ENCODE data around the gene YEATS4. TPM values are rescaled to one million over a fixed set of nuclear protein-coding genes. Genes with fewer than 3 reads are reported as not detected.

The YEATS4 gene
- total RNA-seq, 4 donors from 2014 or later = 9.6 to 48.7 (median 16.6) TPM

- Histone ChIP-seq H3K36me3 (peaks cover 0 to 12% of the 10 kb centered on the region in 2 donors), H3K27me3 (no peaks in the 10 kb centered on the region), H3K4me3 (no peak overlapping the region), H3K27ac (no peak overlapping the region), H3K4me1 (no peaks in the 10 kb centered on the region), H3K9me3 (no peaks in the 10 kb centered on the region)
- ATAC-seq = no peak
- no peak for TF ChIP-seq POLR2A (IDR thresholded peaks at IDR 0.05)
- TF ChIP-seq EP300 (IDR thresholded peaks at IDR 0.05) = no peak
- no peak for TF ChIP-seq CTCF (IDR thresholded peaks at IDR 0.05)
- TF ChIP-seq POLR2AphosphoS5 (IDR thresholded peaks at IDR 0.05) = no peak
- 63 to 65% methylated on average over 1 of the region's 1 CpG for WGBS, 2 donors (ENCODE audit: low coverage in 1 of 2)
Observed at GRCh38 chr12:69396041-69396440, 36.5 kb downstream of the YEATS4 start.

GRCh38 chr12:69396963-69397362 lies 37.4 kb downstream of the YEATS4 start:
- Histone ChIP-seq H3K27me3 (no peaks in the 10 kb centered on the region), H3K27ac (no peak overlapping the region), H3K36me3 (peaks cover 0 to 4% of the 10 kb centered on the region in 2 donors), H3K4me3 (no peak overlapping the region), H3K4me1 (no peaks in the 10 kb centered on the region), H3K9me3 (no peaks in the 10 kb centered on the region)
- TF ChIP-seq POLR2A (IDR thresholded peaks at IDR 0.05) = no peak
- no peak for TF ChIP-seq CTCF (IDR thresholded peaks at IDR 0.05)
- TF ChIP-seq EP300 (IDR thresholded peaks at IDR 0.05) = no peak
- TF ChIP-seq POLR2AphosphoS5 (IDR thresholded peaks at IDR 0.05) = no peak
- 88 to 97% methylated on average over 3 of the region's 3 CpGs for WGBS, 2 donors (ENCODE audit: low coverage in 1 of 2)
- ATAC-seq = no peak

- Histone ChIP-seq H3K36me3 (peaks cover 0 to 4% of the 10 kb centered on the region in 2 donors), H3K9me3 (no peaks in the 10 kb centered on the region), H3K4me3 (no peak overlapping the region), H3K4me1 (no peaks in the 10 kb centered on the region), H3K27me3 (no peaks in the 10 kb centered on the region), H3K27ac (no peak overlapping the region)
- no peak for TF ChIP-seq POLR2A (IDR thresholded peaks at IDR 0.05)
- TF ChIP-seq POLR2AphosphoS5 (IDR thresholded peaks at IDR 0.05) = no peak
- TF ChIP-seq CTCF (IDR thresholded peaks at IDR 0.05) = no peak
- TF ChIP-seq EP300 (IDR thresholded peaks at IDR 0.05) = no peak
- no peak for ATAC-seq
- 76 to 81% methylated on average over 3 of the region's 3 CpGs for WGBS, 2 donors (ENCODE audit: low coverage in 1 of 2)
Observed at GRCh38 chr12:69397978-69398377, 38.4 kb downstream of the YEATS4 start.

GRCh38 chr12:69401940-69402339 lies 42.4 kb downstream of the YEATS4 start:
- 54 to 86% methylated on average over 1 to 4 of the region's 4 CpGs for WGBS, 2 donors (ENCODE audit: low coverage in 1 of 2)
- no peak overlapping the region for H3K4me3 ChIP-seq
- H3K9me3 ChIP-seq = no peaks in the 10 kb centered on the region
- TF ChIP-seq POLR2A (IDR thresholded peaks at IDR 0.05) (no peak), EP300 (IDR thresholded peaks at IDR 0.05) (no peak), CTCF (IDR thresholded peaks at IDR 0.05) (no peak), POLR2AphosphoS5 (IDR thresholded peaks at IDR 0.05) (no peak)
- H3K27me3 ChIP-seq = no peaks in the 10 kb centered on the region
- H3K36me3 ChIP-seq = peaks cover 0 to 4% of the 10 kb centered on the region in 2 donors
- ATAC-seq = no peak
- H3K4me1 ChIP-seq = no peaks in the 10 kb centered on the region
- H3K27ac ChIP-seq = no peak overlapping the region

- no peaks in the 10 kb centered on the region for H3K27me3 ChIP-seq
- no peak overlapping the region for H3K27ac ChIP-seq
- H3K9me3 ChIP-seq = no peaks in the 10 kb centered on the region
- H3K36me3 ChIP-seq = peaks cover 0 to 5% of the 10 kb centered on the region in 2 donors
- no peak overlapping the region for H3K4me3 ChIP-seq
- WGBS, 2 donors (ENCODE audit: low coverage in 1 of 2) = 67 to 87% methylated on average over 7 of the region's 7 CpGs
- no peak for TF ChIP-seq EP300 (IDR thresholded peaks at IDR 0.05)
- TF ChIP-seq CTCF (IDR thresholded peaks at IDR 0.05) = no peak
- TF ChIP-seq POLR2AphosphoS5 (IDR thresholded peaks at IDR 0.05) = no peak
- no peak for TF ChIP-seq POLR2A (IDR thresholded peaks at IDR 0.05)
- no peak for ATAC-seq
- H3K4me1 ChIP-seq = no peaks in the 10 kb centered on the region
Observed at GRCh38 chr12:69404851-69405565, 45.5 kb downstream of the YEATS4 start.

Measured in gastroesophageal sphincter (tissue), 4 donors.